Right lobe of liver (tissue), 4 donors: Measurements from ENCODE around the gene HEATR5B.

Experiments used
- CTCF ChIP-seq, 4 donors: fragments of 200-600 bp in 3 of 4; fragments of 450-650 bp in 1 of 4; IDR thresholded peaks; one replicate each; pipeline versions ENCODE4 v1.5.1 to v1.8.0; 2016 to 2022; ENCODE audit warnings: antibody characterized with exemption in 4 of 4, mild to moderate bottlenecking in 2 of 4
- POLR2A ChIP-seq: fragments of 450-650 bp; IDR thresholded peaks from one replicate; pipeline ENCODE4 v1.6.1; 2017; ENCODE audit warnings: antibody characterized with exemption, mild to moderate bottlenecking
- donor health status: DM: no; HTN: no; CAD: no.
- donor health status: DM: no; HTN: no; CAD: no.
- donor health status: DM: no; HTN: yes; CAD: no.

GRCh38 chr2:37060446-37060845 is 23.7 kb downstream of the HEATR5B start:
- no peak for TF ChIP-seq CTCF (IDR thresholded peaks at IDR 0.05)
- no peak for TF ChIP-seq POLR2A
